GM12891 (cell line): Measurements from ENCODE around the gene CNIH2.

Experiments
- PAX5 ChIP-seq: IDR thresholded peaks from 2 replicates; pipeline ENCODE4 v1.6.1; 2011; ENCODE audit warnings: low read length, moderate library complexity, mild to moderate bottlenecking; ENCODE audit not compliant: insufficient read depth, severe bottlenecking
- POLR2A ChIP-seq: IDR thresholded peaks from 2 replicates; pipeline ENCODE4 v1.6.1; 2011; ENCODE audit warnings: low read depth, low read length, control low read depth
- POLR2AphosphoS5 ChIP-seq: IDR thresholded peaks from 2 replicates; pipeline ENCODE4 v1.6.1; 2011; ENCODE audit warnings: low read depth, low read length, control low read depth
- SPI1 ChIP-seq: IDR thresholded peaks from 2 replicates; pipeline ENCODE4 v1.6.1; 2011; ENCODE audit warnings: low read depth, low read length, control low read depth
- TAF1 ChIP-seq: IDR thresholded peaks from 2 replicates; pipeline ENCODE4 v1.6.1; 2011; ENCODE audit warnings: low read depth, low read length, control low read depth

DNA sequence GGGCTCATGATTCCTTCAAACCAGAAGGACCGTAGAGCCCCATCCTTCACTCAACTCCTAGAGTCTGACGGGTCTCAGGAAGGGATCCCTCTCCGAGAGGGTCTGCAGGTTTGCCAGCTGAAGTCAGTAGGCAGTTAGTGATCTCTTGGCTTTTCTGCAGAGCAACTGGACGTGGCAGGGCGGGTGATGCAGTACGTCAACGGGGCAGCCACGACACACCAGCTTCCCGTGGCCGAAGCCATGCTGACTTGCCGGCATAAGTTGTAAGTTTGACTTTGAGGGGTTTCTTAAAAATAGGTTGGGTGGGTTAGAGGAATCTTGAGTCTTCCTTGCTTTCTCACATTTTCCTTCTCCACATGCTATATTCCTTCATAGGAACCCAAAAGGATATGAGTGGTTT, 42.8 kb upstream of the CNIH2 start:
- TF ChIP-seq POLR2AphosphoS5, result no peak
- no peak for TF ChIP-seq POLR2A
- no peak for TF ChIP-seq SPI1
- TF ChIP-seq TAF1, result no peak
- no peak for TF ChIP-seq PAX5
